Measurements from ENCODE around the gene THAP7. TPM values are rescaled to one million over a fixed set of nuclear protein-coding genes. Genes with fewer than 3 reads are reported as not detected.

Gene THAP7
- total and polyA plus RNA-seq, 2 of the 4 experiments (the other 2 are of a cell fraction), result 14.2 to 19.8 TPM

DNA sequence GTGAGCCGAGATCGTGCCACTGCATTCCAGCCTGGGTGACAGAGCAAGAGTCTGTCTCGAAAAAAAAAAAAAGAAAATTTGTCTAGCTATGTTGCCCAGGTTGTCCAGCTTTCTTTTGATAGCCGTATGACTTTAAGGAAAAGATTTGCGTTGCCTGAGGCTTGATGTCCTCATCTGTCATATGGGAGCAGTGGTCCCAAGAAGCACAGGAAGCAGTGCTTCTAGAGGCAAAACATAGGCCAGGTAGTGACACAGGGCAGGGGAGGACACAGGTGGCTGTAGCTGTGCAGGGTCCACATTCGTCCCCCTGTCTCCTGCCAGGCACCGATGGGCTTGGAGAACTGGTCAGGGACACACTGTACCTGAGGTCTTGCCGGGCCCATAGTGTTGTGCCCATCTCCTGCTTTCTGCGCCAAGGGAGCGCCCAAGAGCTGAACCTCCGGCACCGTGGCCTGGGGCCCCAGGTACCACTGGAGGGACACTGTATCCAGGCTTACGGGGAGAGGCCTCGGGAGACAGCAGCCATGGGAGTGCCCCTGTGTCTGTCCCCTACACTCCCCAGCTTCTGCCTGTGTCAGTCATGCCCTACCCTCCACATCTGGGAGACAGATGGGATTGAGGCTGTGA, 45.2 kb upstream of the THAP7 start:
- ChIA-PET POLR2A (ENCODE audit: unreplicated experiment) (no interaction called here), CTCF (no interaction called here)
- ATAC-seq (ENCODE audit: low read depth), result no peak
- Histone ChIP-seq H3K4me3 (ENCODE audit: insufficient read depth, low read depth, low read length) (no peak overlapping the region), H2BK20ac (ENCODE audit: low read depth, low read length) (no peak overlapping the region), H3K9me1 (ENCODE audit: insufficient read depth, low read length) (peaks cover 6% of the 10 kb centered on the region; the same call in 1 of the 2 replicates), H3K14ac (replicated peaks; ENCODE audit: low read depth, low read length) (no peak overlapping the region), H2BK5ac (ENCODE audit: low read depth, low read length, poor library complexity, severe bottlenecking) (no peak overlapping the region), H3K4me1 (ENCODE audit: control insufficient read depth, insufficient read depth, low read length) (peaks cover 19% of the 10 kb centered on the region), H3K4ac (ENCODE audit: low read depth, low read length) (no peak overlapping the region), H2AFZ (replicated peaks; ENCODE audit: low read length, poor library complexity) (peak overlapping the region; percentile 43), H2AK9ac (replicated peaks; ENCODE audit: low read depth, low read length, poor library complexity) (no peak overlapping the region), H3K56ac (ENCODE audit: extremely low read depth, insufficient read depth, low read length) (no peak overlapping the region), H3K27ac (ENCODE audit: insufficient read depth, low read length) (no peak overlapping the region), H4K91ac (ENCODE audit: insufficient read depth, low read depth, low read length) (no peak overlapping the region), H2BK120ac (ENCODE audit: low read depth, low read length) (no peak overlapping the region), H3K9me3 (ENCODE audit: control insufficient read depth, insufficient read depth, low read length) (no peaks in the 10 kb centered on the region), H4K8ac (ENCODE audit: low read depth in 2 of 2, low read length in 2 of 2) (no peak overlapping the region), H4K20me1 (ENCODE audit: insufficient read depth, low read length) (no peaks in the 10 kb centered on the region), H3K18ac (ENCODE audit: low read depth, low read length) (no peak overlapping the region), H3K23ac (ENCODE audit: low read depth, low read length) (no peak overlapping the region), H3K4me2 (ENCODE audit: low read depth, low read length) (no peak overlapping the region), H4K5ac (ENCODE audit: low read depth, low read length) (no peak overlapping the region), H2AK5ac (ENCODE audit: low read depth, low read length) (no peak overlapping the region), H3K36me3 (ENCODE audit: control insufficient read depth, insufficient read depth, low read length) (no peaks in the 10 kb centered on the region), H2BK15ac (ENCODE audit: low read depth, low read length) (no peak overlapping the region), H3K27me3 (ENCODE audit: control insufficient read depth, insufficient read depth, low read length) (no peaks in the 10 kb centered on the region), H3K9ac (ENCODE audit: low read depth, low read length) (no peak overlapping the region), H3K79me1 (ENCODE audit: low read depth in 1 of 2, low read length in 2 of 2) (no peaks in the 10 kb centered on the region)
- no peak for TF ChIP-seq FOS (IDR thresholded peaks at IDR 0.05; ENCODE audit: low read depth, low read length)
- no peak for TF ChIP-seq RCOR1 (IDR thresholded peaks at IDR 0.05; ENCODE audit: insufficient replicate concordance, low read length)
- TF ChIP-seq SMC3 (IDR thresholded peaks at IDR 0.05; ENCODE audit: low read depth, low read length), result no peak
- TF ChIP-seq POLR2A (IDR thresholded peaks at IDR 0.05; ENCODE audit: low read depth, low read length), result no peak
- no peak for TF ChIP-seq RAD21 (IDR thresholded peaks at IDR 0.05; ENCODE audit: low read length)
- no peak for TF ChIP-seq CEBPB (IDR thresholded peaks at IDR 0.05; ENCODE audit: low read depth, low read length)
- TF ChIP-seq NFE2L2 (IDR thresholded peaks at IDR 0.05; ENCODE audit: low read depth, low read length), result no peak
- TF ChIP-seq, protein P1, sequence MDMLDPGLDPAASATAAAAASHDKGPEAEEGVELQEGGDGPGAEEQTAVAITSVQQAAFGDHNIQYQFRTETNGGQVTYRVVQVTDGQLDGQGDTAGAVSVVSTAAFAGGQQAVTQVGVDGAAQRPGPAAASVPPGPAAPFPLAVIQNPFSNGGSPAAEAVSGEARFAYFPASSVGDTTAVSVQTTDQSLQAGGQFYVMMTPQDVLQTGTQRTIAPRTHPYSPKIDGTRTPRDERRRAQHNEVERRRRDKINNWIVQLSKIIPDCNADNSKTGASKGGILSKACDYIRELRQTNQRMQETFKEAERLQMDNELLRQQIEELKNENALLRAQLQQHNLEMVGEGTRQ (IDR thresholded peaks at IDR 0.05; ENCODE audit: low read depth, low read length), result no peak
- no peak for TF ChIP-seq BHLHE40 (IDR thresholded peaks at IDR 0.05; ENCODE audit: low read depth, low read length)
- TF ChIP-seq MXI1 (IDR thresholded peaks at IDR 0.05; ENCODE audit: borderline replicate concordance, low read depth, low read length), result no peak
- TF ChIP-seq MAFK (IDR thresholded peaks at IDR 0.05; ENCODE audit: low read depth, low read length), result no peak
- no peak for TF ChIP-seq MAZ (IDR thresholded peaks at IDR 0.05; ENCODE audit: borderline replicate concordance, low read depth, low read length)
- TF ChIP-seq RFX5 (IDR thresholded peaks at IDR 0.05; ENCODE audit: low read depth, low read length), result no peak
- TF ChIP-seq ELK1 (IDR thresholded peaks at IDR 0.05; ENCODE audit: borderline replicate concordance, low read depth, low read length), result no peak
- dilution Hi-C loops (cut with HindIII; ENCODE audit: low sequenced_read_pairs, unreplicated experiment), result no loop called here
- DNase-seq, result no peak
- in situ Hi-C loops (cut with MboI; ENCODE audit: low sequenced_read_pairs), result no loop called here
- intact Hi-C loops (cut with micrococcal nuclease), result no loop called here
- 75% methylated on average over 2 of the region's 14 CpGs; no CpG with 5 or more reads in 1 of the 2 experiments for WGBS, 2 experiments (ENCODE audit: extremely low coverage in 2 of 2, insufficient read length in 1 of 2)
- BruUV-seq (replicated peaks), result no TSS peak
